Neuronal stem cell (in vitro differentiated cells): ENCODE results near the gene CHKA.

Experiments used
- DNase-seq: peaks from one replicate; pipeline ENCODE4 v3.0.0-alpha.2; 2013; ENCODE audit warnings: low spot score
- H2AFZ ChIP-seq: one replicate; pipeline ENCODE4 v1.6.1; 2013; ENCODE audit warnings: mild to moderate bottlenecking, low read length, inconsistent platforms
- H2AK5ac ChIP-seq: 2 replicates; pipeline ENCODE4 v1.6.1; 2013; ENCODE audit warnings: low read depth, mild to moderate bottlenecking, inconsistent platforms, low read length, moderate library complexity, mixed read lengths
- H2BK120ac ChIP-seq: 2 replicates; pipeline ENCODE4 v1.6.1; 2013; ENCODE audit warnings: low read depth, mild to moderate bottlenecking, inconsistent platforms, low read length, moderate library complexity, mixed read lengths
- H2BK12ac ChIP-seq: one replicate; pipeline ENCODE4 v1.6.1; 2013; ENCODE audit warnings: low read length, inconsistent platforms
- H2BK15ac ChIP-seq: 2 replicates; pipeline ENCODE4 v1.6.1; 2013; ENCODE audit warnings: mild to moderate bottlenecking, low read length, inconsistent platforms, mixed read lengths
- H2BK5ac ChIP-seq: one replicate; pipeline ENCODE4 v1.6.1; 2013; ENCODE audit warnings: inconsistent platforms, mild to moderate bottlenecking, low read length, moderate library complexity
- H3K14ac ChIP-seq: one replicate; pipeline ENCODE4 v1.6.1; 2013; ENCODE audit warnings: low read length, inconsistent platforms
- H3K18ac ChIP-seq: 2 replicates; pipeline ENCODE4 v1.6.1; 2013; ENCODE audit warnings: low read length, inconsistent platforms
- H3K23ac ChIP-seq: 2 replicates; pipeline ENCODE4 v1.6.1; 2013; ENCODE audit warnings: low read depth, mild to moderate bottlenecking, mixed read lengths, low read length, inconsistent platforms; ENCODE audit not compliant: poor library complexity
- H3K27ac ChIP-seq: replicated peaks from 3 replicates; pipeline ENCODE4 v1.5.1; 2013; ENCODE audit warnings: low read length, inconsistent platforms
- H3K27me3 ChIP-seq, 3 experiments: 2 replicates each; pipeline ENCODE4 v1.6.1; 2013; ENCODE audit warnings: low read length in 3 of 3, mild to moderate bottlenecking in 2 of 3, inconsistent platforms in 1 of 3, low read depth in 1 of 3, mixed read lengths in 1 of 3, moderate library complexity in 1 of 3; ENCODE audit not compliant: control insufficient read depth in 3 of 3, insufficient read depth in 3 of 3
- H3K36me3 ChIP-seq, 2 donors: replicated peaks in 1 of 2; 2 replicates each; pipeline ENCODE4 v1.6.1; 2013; ENCODE audit warnings: low read length in 2 of 2; ENCODE audit not compliant: control insufficient read depth in 2 of 2, insufficient read depth in 2 of 2
- H3K4ac ChIP-seq: 2 replicates; pipeline ENCODE4 v1.6.1; 2013; ENCODE audit warnings: inconsistent platforms, mild to moderate bottlenecking, low read length, moderate library complexity
- H3K4me1 ChIP-seq, 2 donors: 1 replicate in 1 of 2; 2 replicates in 1 of 2; pipeline ENCODE4 v1.6.1; 2013; ENCODE audit warnings: low read length in 2 of 2, low read depth in 1 of 2; ENCODE audit not compliant: control insufficient read depth in 2 of 2, insufficient read depth in 1 of 2
- H3K4me2 ChIP-seq: one replicate; pipeline ENCODE4 v1.6.1; 2013; ENCODE audit warnings: mild to moderate bottlenecking, low read length, inconsistent platforms; ENCODE audit not compliant: insufficient read depth, poor library complexity, severe bottlenecking
- H3K4me3 ChIP-seq, 2 donors: 2 replicates each; pipeline ENCODE4 v1.5.1; 2013; ENCODE audit warnings: low read length in 2 of 2, mild to moderate bottlenecking in 2 of 2, inconsistent platforms in 1 of 2, moderate library complexity in 1 of 2
- H3K79me1 ChIP-seq: one replicate; pipeline ENCODE4 v1.6.1; 2013; ENCODE audit warnings: low read depth, mild to moderate bottlenecking, inconsistent platforms, low read length, moderate library complexity
- H3K9ac ChIP-seq: one replicate; pipeline ENCODE4 v1.6.1; 2013; ENCODE audit warnings: mild to moderate bottlenecking, low read depth, low read length, inconsistent platforms; ENCODE audit not compliant: poor library complexity
- H3K9me3 ChIP-seq, 2 donors: replicated peaks in 1 of 2; 2 replicates each; pipeline versions ENCODE3 to v1.6.1; 2013; ENCODE audit warnings: low read length in 2 of 2, mild to moderate bottlenecking in 2 of 2, inconsistent platforms in 1 of 2, low read depth in 1 of 2, mixed read lengths in 1 of 2, moderate library complexity in 1 of 2; ENCODE audit not compliant: control insufficient read depth in 2 of 2, insufficient read depth in 1 of 2
- H4K8ac ChIP-seq: one replicate; pipeline ENCODE4 v1.6.1; 2013; ENCODE audit warnings: low read depth, mild to moderate bottlenecking, inconsistent platforms, low read length, moderate library complexity
- H4K91ac ChIP-seq: one replicate; pipeline ENCODE4 v1.6.1; 2013; ENCODE audit warnings: low read length, low read depth, mild to moderate bottlenecking, inconsistent platforms; ENCODE audit not compliant: poor library complexity
- WGBS, 2 donors: extraction: QIAGEN DNeasy Blood & Tissue Kit; methylation state at CpG; one replicate each; pipeline ENCODE4 v1.1.7; 2013; ENCODE audit warnings: missing lambda C conversion rate in 2 of 2, mixed read lengths in 1 of 2; ENCODE audit not compliant: insufficient read length in 2 of 2, insufficient replicate concordance in 1 of 2; ENCODE audit errors: extremely low coverage in 2 of 2; 5-methylcytosine and 5-hydroxymethylcytosine counted together

CHKA gene

GRCh38 chr11:68145120-68145866 is 24.1 kb upstream of the CHKA start:
- Histone ChIP-seq H3K27ac (no peak overlapping the region), H3K79me1 (peaks cover 1% of the 10 kb centered on the region), H3K4me3 (peak overlapping the region in 1 of 2 donors; percentile 15), H2AFZ (no peak overlapping the region), H3K23ac (no peak overlapping the region), H3K27me3 (peaks cover 0 to 12% (median 0%) of the 10 kb centered on the region in 3 experiments), H2BK12ac (peak overlapping the region; percentile 75), H3K9ac (peak overlapping the region; percentile 30), H3K4me1 (peaks cover 0 to 7% of the 10 kb centered on the region in 2 donors), H4K91ac (no peak overlapping the region), H3K4me2 (no peak overlapping the region), H4K8ac (no peak overlapping the region), H3K4ac (peak overlapping the region; percentile 45), H3K36me3 (no peaks in the 10 kb centered on the region), H2BK5ac (no peak overlapping the region), H2BK120ac (no peak overlapping the region), H2BK15ac (no peak overlapping the region), H2AK5ac (peak overlapping the region; percentile 21), H3K14ac (no peak overlapping the region), H3K9me3 (no peaks in the 10 kb centered on the region), H3K18ac (no peak overlapping the region)
- DNase-seq: no peak
- no CpG with 5 or more reads among the region's 14 CpGs for WGBS, 2 donors

GRCh38 chr11:68143310-68143689 is 22.1 kb upstream of the CHKA start:
- Histone ChIP-seq H4K8ac (no peak overlapping the region), H3K4ac (no peak overlapping the region), H2AFZ (no peak overlapping the region), H3K4me3 (no peak overlapping the region), H2AK5ac (peak overlapping the region; percentile 11), H3K9me3 (no peaks in the 10 kb centered on the region), H3K27ac (no peak overlapping the region), H3K14ac (no peak overlapping the region), H3K4me1 (peaks cover 0 to 7% of the 10 kb centered on the region in 2 donors), H3K27me3 (peaks cover 0 to 12% (median 0%) of the 10 kb centered on the region in 3 experiments), H3K79me1 (peaks cover 1% of the 10 kb centered on the region), H2BK15ac (peak overlapping the region; percentile 1), H2BK12ac (no peak overlapping the region), H3K23ac (no peak overlapping the region), H3K9ac (no peak overlapping the region), H3K4me2 (no peak overlapping the region), H2BK5ac (no peak overlapping the region), H3K36me3 (no peaks in the 10 kb centered on the region), H2BK120ac (no peak overlapping the region), H3K18ac (no peak overlapping the region), H4K91ac (no peak overlapping the region)
- no peak for DNase-seq
- no CpG with 5 or more reads among the region's 4 CpGs for WGBS, 2 donors

- Histone ChIP-seq H4K8ac (no peak overlapping the region), H2AFZ (no peak overlapping the region), H3K4me2 (no peak overlapping the region), H2BK120ac (no peak overlapping the region), H3K4me3 (peak overlapping the region in 1 of 2 donors; percentile 5), H3K79me1 (peaks cover 1% of the 10 kb centered on the region), H3K27me3 (peaks cover 0 to 12% (median 0%) of the 10 kb centered on the region in 3 experiments), H3K4ac (no peak overlapping the region), H3K9ac (no peak overlapping the region), H4K91ac (no peak overlapping the region), H3K23ac (peak overlapping the region; percentile 75), H2AK5ac (peak overlapping the region; percentile 68), H3K9me3 (no peaks in the 10 kb centered on the region), H3K4me1 (peaks cover 0 to 7% of the 10 kb centered on the region in 2 donors), H3K36me3 (no peaks in the 10 kb centered on the region), H2BK12ac (no peak overlapping the region), H3K18ac (peak overlapping the region; percentile 57), H3K27ac (no peak overlapping the region), H2BK15ac (peak overlapping the region; percentile 1), H2BK5ac (peak overlapping the region; percentile 71), H3K14ac (peak overlapping the region; percentile 91)
- no CpG with 5 or more reads among the region's 16 CpGs for WGBS, 2 donors
- DNase-seq: no peak
These were observed 21.5 kb upstream of the CHKA start for GRCh38 chr11:68142441-68143309.

GRCh38 chr11:68142028-68142412 is 20.8 kb upstream of the CHKA start:
- Histone ChIP-seq H4K8ac (no peak overlapping the region), H3K36me3 (no peaks in the 10 kb centered on the region), H3K4ac (no peak overlapping the region), H3K4me2 (no peak overlapping the region), H2AK5ac (peak overlapping the region; percentile 68), H3K4me1 (peaks cover 0 to 2% of the 10 kb centered on the region in 2 donors), H3K18ac (peak overlapping the region; percentile 57), H3K9ac (no peak overlapping the region), H3K4me3 (no peak overlapping the region), H3K27ac (no peak overlapping the region), H2BK120ac (no peak overlapping the region), H3K14ac (peak overlapping the region; percentile 91), H2BK12ac (no peak overlapping the region), H3K9me3 (no peaks in the 10 kb centered on the region), H2BK5ac (peak overlapping the region; percentile 71), H2AFZ (no peak overlapping the region), H3K23ac (peak overlapping the region; percentile 75), H4K91ac (no peak overlapping the region), H3K79me1 (peaks cover 1% of the 10 kb centered on the region), H2BK15ac (no peak overlapping the region), H3K27me3 (peaks cover 0 to 12% (median 0%) of the 10 kb centered on the region in 3 experiments)
- no peak for DNase-seq
- no CpG with 5 or more reads among the region's 13 CpGs for WGBS, 2 donors
